ENCODE results near the gene OR5K3. TPM values are rescaled to one million over a fixed set of nuclear protein-coding genes. Genes with fewer than 3 reads are reported as not detected.

Gene OR5K3
- total and polyA plus RNA-seq, 2 donors (not counting 3 experiments of a cell fraction or from before 2014, with no cell fraction given), result not detected

DNA sequence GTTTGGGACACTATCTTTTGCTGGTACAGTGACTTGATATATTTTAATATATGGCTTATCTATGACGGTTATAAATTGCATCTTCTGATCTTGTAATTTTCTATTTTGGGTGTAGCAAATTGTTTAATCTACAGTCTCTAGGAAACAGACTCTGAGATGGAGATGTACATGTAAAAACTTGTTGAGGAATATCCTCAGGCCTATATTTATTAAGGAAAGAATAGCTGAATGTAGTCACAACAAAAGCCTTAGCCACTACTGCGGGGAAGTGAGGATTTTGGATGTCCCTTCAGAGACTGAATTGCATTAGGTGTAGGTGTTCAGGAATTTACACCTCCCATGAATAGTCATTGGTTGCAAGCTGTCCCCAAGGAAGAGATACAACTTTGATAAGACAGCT lies 13.8 kb upstream of the OR5K3 start:
- Histone ChIP-seq H3K4me2 (ENCODE audit: insufficient read depth, low read length) (no peak overlapping the region), H3K27ac (ENCODE audit: insufficient read depth, low read depth, low read length) (no peak overlapping the region), H3K9me1 (replicated peaks; ENCODE audit: control insufficient read depth, extremely low read depth, insufficient read depth, low read length) (no peaks in the 10 kb centered on the region), H3K9ac (replicated peaks; ENCODE audit: extremely low read depth, insufficient read depth, low read length) (no peak overlapping the region), H3K79me2 (ENCODE audit: control insufficient read depth, insufficient read depth, low read length) (no peaks in the 10 kb centered on the region), H3K4me1 (ENCODE audit: control insufficient read depth, extremely low read depth, insufficient read depth, low read length) (no peaks in the 10 kb centered on the region), H3K36me3 (ENCODE audit: control insufficient read depth in 2 of 2, extremely low read depth in 1 of 2, insufficient read depth in 2 of 2, low read length in 2 of 2) (no peaks in the 10 kb centered on the region), H3K4me3 (replicated peaks in 1 of 3; ENCODE audit: insufficient read depth in 1 of 3, low read depth in 1 of 3, low read length in 3 of 3) (no peak overlapping the region), H2AFZ (ENCODE audit: low read depth, low read length) (no peak overlapping the region), H3K9me3 (replicated peaks; ENCODE audit: control insufficient read depth, insufficient read depth, low read length) (no peaks in the 10 kb centered on the region), H4K20me1 (replicated peaks; ENCODE audit: control insufficient read depth, extremely low read depth, insufficient read depth, low read length) (no peaks in the 10 kb centered on the region), H3K27me3 (ENCODE audit: control insufficient read depth in 2 of 2, insufficient read depth in 2 of 2, low read length in 2 of 2) (no peaks in the 10 kb centered on the region)
- TF ChIP-seq, protein P1, sequence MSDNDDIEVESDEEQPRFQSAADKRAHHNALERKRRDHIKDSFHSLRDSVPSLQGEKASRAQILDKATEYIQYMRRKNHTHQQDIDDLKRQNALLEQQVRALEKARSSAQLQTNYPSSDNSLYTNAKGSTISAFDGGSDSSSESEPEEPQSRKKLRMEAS (IDR thresholded peaks at IDR 0.05; ENCODE audit: insufficient read depth, insufficient read length), result no peak
- TF ChIP-seq POLR2A (IDR thresholded peaks at IDR 0.05; ENCODE audit: low read depth, low read length), result no peak
- no peak for TF ChIP-seq GATA2 (IDR thresholded peaks at IDR 0.05; ENCODE audit: insufficient read depth, insufficient read length, low read depth, low read length)
- TF ChIP-seq FOS (IDR thresholded peaks at IDR 0.05; ENCODE audit: borderline replicate concordance, insufficient read depth, low read length), result no peak
- TF ChIP-seq, protein P2, sequence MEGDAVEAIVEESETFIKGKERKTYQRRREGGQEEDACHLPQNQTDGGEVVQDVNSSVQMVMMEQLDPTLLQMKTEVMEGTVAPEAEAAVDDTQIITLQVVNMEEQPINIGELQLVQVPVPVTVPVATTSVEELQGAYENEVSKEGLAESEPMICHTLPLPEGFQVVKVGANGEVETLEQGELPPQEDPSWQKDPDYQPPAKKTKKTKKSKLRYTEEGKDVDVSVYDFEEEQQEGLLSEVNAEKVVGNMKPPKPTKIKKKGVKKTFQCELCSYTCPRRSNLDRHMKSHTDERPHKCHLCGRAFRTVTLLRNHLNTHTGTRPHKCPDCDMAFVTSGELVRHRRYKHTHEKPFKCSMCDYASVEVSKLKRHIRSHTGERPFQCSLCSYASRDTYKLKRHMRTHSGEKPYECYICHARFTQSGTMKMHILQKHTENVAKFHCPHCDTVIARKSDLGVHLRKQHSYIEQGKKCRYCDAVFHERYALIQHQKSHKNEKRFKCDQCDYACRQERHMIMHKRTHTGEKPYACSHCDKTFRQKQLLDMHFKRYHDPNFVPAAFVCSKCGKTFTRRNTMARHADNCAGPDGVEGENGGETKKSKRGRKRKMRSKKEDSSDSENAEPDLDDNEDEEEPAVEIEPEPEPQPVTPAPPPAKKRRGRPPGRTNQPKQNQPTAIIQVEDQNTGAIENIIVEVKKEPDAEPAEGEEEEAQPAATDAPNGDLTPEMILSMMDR (IDR thresholded peaks at IDR 0.05; ENCODE audit: extremely low read depth in 1 of 2, insufficient read depth in 1 of 2, low read depth in 1 of 2, low read length in 2 of 2), result no peak
- BruUV-seq (replicated peaks), result no TSS peak
- intact Hi-C loops (cut with micrococcal nuclease) (no loop called here), dilution Hi-C loops (cut with MboI; ENCODE audit: extremely low pct_ligation_motif_present, low sequenced_read_pairs) (no loop called here)
- ChIA-PET POLR2A (no interaction called here), CTCF (no interaction called here)
- FAIRE-seq, result no peak
- no peak for DNase-seq (ENCODE audit: low read depth, low spot score)

DNA sequence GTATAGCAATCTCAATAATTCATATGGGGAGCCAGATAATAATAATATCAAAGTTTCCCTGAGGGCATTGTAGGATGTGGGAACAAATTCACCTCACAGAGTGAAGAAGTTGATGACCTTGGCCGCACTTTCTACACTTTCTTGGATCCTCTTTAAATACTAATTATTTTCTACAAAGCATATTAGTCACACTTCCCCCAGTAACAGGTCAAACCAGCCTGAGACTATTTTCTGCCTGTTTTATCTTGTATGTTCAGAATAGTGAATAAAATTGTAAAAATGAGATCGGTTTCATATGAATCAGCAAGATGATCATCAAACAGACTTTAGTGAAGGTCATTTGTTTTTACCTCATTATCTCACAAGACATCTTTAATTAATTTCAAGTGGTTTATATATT lies 2.3 kb upstream of the OR5K3 start:
- Histone ChIP-seq H2AFZ (ENCODE audit: low read depth, low read length) (no peak overlapping the region), H3K4me2 (ENCODE audit: insufficient read depth, low read length) (no peak overlapping the region), H3K79me2 (ENCODE audit: control insufficient read depth, insufficient read depth, low read length) (no peaks in the 10 kb centered on the region), H3K27ac (ENCODE audit: insufficient read depth, low read depth, low read length) (no peak overlapping the region), H3K4me3 (replicated peaks in 1 of 3; ENCODE audit: insufficient read depth in 1 of 3, low read depth in 1 of 3, low read length in 3 of 3) (no peak overlapping the region), H3K4me1 (ENCODE audit: control insufficient read depth, extremely low read depth, insufficient read depth, low read length) (no peaks in the 10 kb centered on the region), H3K9ac (replicated peaks; ENCODE audit: extremely low read depth, insufficient read depth, low read length) (no peak overlapping the region), H3K36me3 (ENCODE audit: control insufficient read depth in 2 of 2, extremely low read depth in 1 of 2, insufficient read depth in 2 of 2, low read length in 2 of 2) (no peaks in the 10 kb centered on the region), H3K27me3 (ENCODE audit: control insufficient read depth in 2 of 2, insufficient read depth in 2 of 2, low read length in 2 of 2) (peaks cover 0 to 4% of the 10 kb centered on the region in 2 experiments), H3K9me3 (replicated peaks; ENCODE audit: control insufficient read depth, insufficient read depth, low read length) (no peaks in the 10 kb centered on the region), H4K20me1 (replicated peaks; ENCODE audit: control insufficient read depth, extremely low read depth, insufficient read depth, low read length) (no peaks in the 10 kb centered on the region), H3K9me1 (replicated peaks; ENCODE audit: control insufficient read depth, extremely low read depth, insufficient read depth, low read length) (no peaks in the 10 kb centered on the region)
- no peak for TF ChIP-seq EZH2 (IDR thresholded peaks at IDR 0.05; ENCODE audit: borderline replicate concordance, low read depth, low read length, severe bottlenecking)
- TF ChIP-seq POLR2A (IDR thresholded peaks at IDR 0.05; ENCODE audit: low read depth, low read length), result no peak
- TF ChIP-seq, protein P2 (IDR thresholded peaks at IDR 0.05; ENCODE audit: extremely low read depth in 1 of 2, insufficient read depth in 1 of 2, low read depth in 1 of 2, low read length in 2 of 2), result no peak
- no peak for TF ChIP-seq FOS (IDR thresholded peaks at IDR 0.05; ENCODE audit: borderline replicate concordance, insufficient read depth, low read length)
- no peak for TF ChIP-seq MYC (IDR thresholded peaks at IDR 0.05; ENCODE audit: low read depth, low read length)
- TF ChIP-seq JUN (IDR thresholded peaks at IDR 0.05; ENCODE audit: borderline replicate concordance, insufficient read depth, insufficient read length, low read depth), result no peak
- TF ChIP-seq, protein P1 (IDR thresholded peaks at IDR 0.05; ENCODE audit: insufficient read depth, insufficient read length), result no peak
- TF ChIP-seq POLR2AphosphoS5 (IDR thresholded peaks at IDR 0.05; ENCODE audit: insufficient read depth, low read depth, low read length), result no peak
- TF ChIP-seq GATA2 (IDR thresholded peaks at IDR 0.05; ENCODE audit: insufficient read depth, insufficient read length, low read depth, low read length), result no peak
- ChIA-PET CTCF (no interaction called here), POLR2A (no interaction called here)
- dilution Hi-C loops (cut with MboI; ENCODE audit: extremely low pct_ligation_motif_present, low sequenced_read_pairs), result no loop called here
- DNase-seq (ENCODE audit: low read depth, low spot score) (no peak), FAIRE-seq (no peak)
- BruUV-seq (replicated peaks), result no TSS peak
- intact Hi-C loops (cut with micrococcal nuclease), result no loop called here

Data from endothelial cell of umbilical vein (primary cell).